Hepatocyte (in vitro differentiated cells): ENCODE measurements around the gene SGCA.

Experiments
- CTCF ChIP-seq: fragments of 200-600 bp; sonication (generic); IDR thresholded peaks from 2 replicates; pipeline ENCODE4 v1.5.1; 2016; ENCODE audit warnings: antibody characterized with exemption, mild to moderate bottlenecking; ENCODE audit not compliant: poor library complexity
- EZH2 ChIP-seq: fragments of 200-600 bp; sonication (generic); IDR thresholded peaks from 2 replicates; pipeline ENCODE4 v1.6.1; 2016; ENCODE audit warnings: antibody characterized with exemption, mild to moderate bottlenecking, borderline replicate concordance

DNA sequence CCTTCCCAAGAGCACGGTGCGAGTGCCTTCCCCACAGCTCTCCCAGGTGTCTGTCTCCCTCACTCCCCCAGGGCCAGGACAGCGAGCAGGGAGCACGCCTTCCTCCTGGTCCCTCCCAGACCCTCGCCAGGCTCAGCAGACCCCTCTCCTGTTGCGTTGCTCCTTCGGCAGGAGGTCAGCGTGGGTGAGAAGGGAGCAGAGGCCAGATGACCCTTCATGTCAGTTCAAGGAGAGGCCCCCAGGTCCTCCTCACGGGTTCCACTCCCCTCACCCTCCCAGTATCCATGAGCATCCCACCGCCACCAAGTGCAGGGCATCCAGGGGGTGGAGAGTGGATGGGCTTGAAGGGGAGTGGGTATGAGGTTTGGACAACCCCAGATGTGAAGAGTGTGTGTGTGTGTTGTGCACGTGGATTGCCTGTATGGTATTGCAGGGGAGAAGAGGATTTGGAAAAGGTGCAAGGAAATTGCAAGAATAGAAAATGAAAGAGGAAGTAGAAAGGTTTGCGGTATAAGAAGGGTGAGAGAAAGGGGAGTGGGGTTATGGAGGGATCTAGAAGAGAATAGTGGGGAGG lies 17.7 kb downstream of the SGCA start:
- TF ChIP-seq EZH2 = no peak
- TF ChIP-seq CTCF = no peak
